ENCODE results near the gene TNFRSF1A. TPM values are rescaled to one million over a fixed set of nuclear protein-coding genes. Genes with fewer than 3 reads are reported as not detected.
A peak's percentile ranks its signal among the peaks of the same experiment; 100 is the strongest.

Gene TNFRSF1A
- total RNA-seq, 1 experiment from 2014 or later, result 59.9 TPM

- no peaks in the 10 kb centered on the region for H3K23me2 ChIP-seq (ENCODE audit: insufficient read length, low read depth, low read length, poor library complexity, severe bottlenecking)
- no peak overlapping the region for H3K4me2 ChIP-seq (ENCODE audit: insufficient read depth, insufficient read length, low read length)
- H3K9me3 Mint-ChIP-seq, result no peaks in the 10 kb centered on the region
- H2AK5ac ChIP-seq (ENCODE audit: insufficient read length, low read length), result no peak overlapping the region
- no peaks in the 10 kb centered on the region for H4K20me1 ChIP-seq (ENCODE audit: control insufficient read depth, insufficient read depth, insufficient read length)
- no peak overlapping the region for H3K18ac ChIP-seq (ENCODE audit: insufficient read length, low read depth, low read length)
- no peak overlapping the region for H3T11ph ChIP-seq (ENCODE audit: low read length)
- no peak overlapping the region for H2BK12ac ChIP-seq (ENCODE audit: insufficient read length, low read depth, low read length)
- no peak overlapping the region for H3K27ac ChIP-seq (ENCODE audit: insufficient read length, low read depth, low read length)
- peaks cover 57 to 68% of the 10 kb centered on the region in 2 experiments for H3K4me1 Mint-ChIP-seq
- H3K56ac ChIP-seq (ENCODE audit: insufficient read length, low read depth, low read length), result no peak overlapping the region
- no peaks in the 10 kb centered on the region for H3K27me3 ChIP-seq (ENCODE audit: insufficient read depth, low read length)
- H4K8ac ChIP-seq (replicated peaks; ENCODE audit: insufficient read length, low read depth, low read length), result no peak overlapping the region
- no peak overlapping the region for H2BK15ac ChIP-seq (ENCODE audit: low read depth, low read length)
- H2BK120ac ChIP-seq (ENCODE audit: low read depth, low read length, poor library complexity, severe bottlenecking), result no peak overlapping the region
- no peak overlapping the region for H2AFZ ChIP-seq (ENCODE audit: low read length)
- H3K27ac Mint-ChIP-seq, result peak overlapping the region in 2 of 3 experiments; percentile 95 to 97; a peak in 4 of 7 replicates
- no peak overlapping the region for H4K91ac ChIP-seq (ENCODE audit: insufficient read length, low read depth, low read length)
- H3K9ac ChIP-seq (ENCODE audit: extremely low read depth, insufficient read length, low read length), result no peak overlapping the region
- no peak overlapping the region for H3K14ac ChIP-seq (ENCODE audit: insufficient read depth, low read length)
- H3K9me3 ChIP-seq (ENCODE audit: control insufficient read depth, low read depth, low read length), result no peaks in the 10 kb centered on the region
- H3K27me3 Mint-ChIP-seq (ENCODE audit: low read depth), result no peaks in the 10 kb centered on the region
- H3K79me1 ChIP-seq (ENCODE audit: insufficient read depth, low read depth, low read length, poor library complexity, severe bottlenecking), result no peaks in the 10 kb centered on the region
- no peak for TF ChIP-seq CTCF (conservative IDR thresholded peaks at IDR 0.05)
- no peak overlapping the region; a peak in 1 of 5 replicates for H3K4me3 Mint-ChIP-seq
- WGBS (ENCODE audit: extremely low coverage, insufficient read length, low lambda C conversion rate), result no CpG with 5 or more reads among the region's 6 CpGs
- H3K4me1 ChIP-seq (ENCODE audit: insufficient read depth, low read length), result peaks cover 17% of the 10 kb centered on the region; the same call in 1 of the 2 replicates
- H2BK5ac ChIP-seq (ENCODE audit: insufficient read length, low read length), result no peak overlapping the region
- no peak overlapping the region for H2BK20ac ChIP-seq (ENCODE audit: low read depth, low read length, poor library complexity, severe bottlenecking)
- no peak overlapping the region for H4K5ac ChIP-seq (ENCODE audit: insufficient read length, low read depth, low read length)
- H3K23ac ChIP-seq (ENCODE audit: insufficient read length, low read depth, low read length), result no peak overlapping the region
- H3K4ac ChIP-seq (ENCODE audit: low read depth, low read length), result no peak overlapping the region
- DNase-seq, result no peak
- no peaks in the 10 kb centered on the region for H3K79me2 ChIP-seq (ENCODE audit: insufficient read depth, low read length)
- H3K36me3 Mint-ChIP-seq (ENCODE audit: insufficient read depth in 1 of 3, low read depth in 3 of 3), result peaks cover 10 to 42% (median 32%) of the 10 kb centered on the region in 3 experiments; a peak in 5 of 7 replicates
Observed at GRCh38 chr12:6324936-6325750, 16.7 kb downstream of the TNFRSF1A start.

Data from H9 (cell line).